Fibroblast of villous mesenchyme (primary cell): ENCODE results near the gene NIPAL3. TPM values are rescaled to one million over a fixed set of nuclear protein-coding genes. Genes with fewer than 3 reads are reported as not detected.

ENCODE experiments used
- DNase-seq: peaks from one replicate; pipeline ENCODE4 v3.0.0-alpha.2; 2010; ENCODE audit warnings: low read depth
- H3K4me3 ChIP-seq: 2 replicates; pipeline ENCODE4 v1.5.1; 2011; ENCODE audit warnings: low read depth, mild to moderate bottlenecking, low read length
- CTCF ChIP-seq: IDR thresholded peaks from 2 replicates; pipeline ENCODE4 v1.5.1; 2012; ENCODE audit warnings: low read depth, mild to moderate bottlenecking, low read length; ENCODE audit not compliant: insufficient read depth
- total RNA-seq: library from RNA; depleted of rRNA; stranded (reverse); fragments of >200 nt; gene quantifications from 2 replicates; pipeline ENCODE4 v1.2.3, GENCODE V29; 2012

NIPAL3 gene
- total RNA-seq, 1 donor, result 81.2 TPM

DNA sequence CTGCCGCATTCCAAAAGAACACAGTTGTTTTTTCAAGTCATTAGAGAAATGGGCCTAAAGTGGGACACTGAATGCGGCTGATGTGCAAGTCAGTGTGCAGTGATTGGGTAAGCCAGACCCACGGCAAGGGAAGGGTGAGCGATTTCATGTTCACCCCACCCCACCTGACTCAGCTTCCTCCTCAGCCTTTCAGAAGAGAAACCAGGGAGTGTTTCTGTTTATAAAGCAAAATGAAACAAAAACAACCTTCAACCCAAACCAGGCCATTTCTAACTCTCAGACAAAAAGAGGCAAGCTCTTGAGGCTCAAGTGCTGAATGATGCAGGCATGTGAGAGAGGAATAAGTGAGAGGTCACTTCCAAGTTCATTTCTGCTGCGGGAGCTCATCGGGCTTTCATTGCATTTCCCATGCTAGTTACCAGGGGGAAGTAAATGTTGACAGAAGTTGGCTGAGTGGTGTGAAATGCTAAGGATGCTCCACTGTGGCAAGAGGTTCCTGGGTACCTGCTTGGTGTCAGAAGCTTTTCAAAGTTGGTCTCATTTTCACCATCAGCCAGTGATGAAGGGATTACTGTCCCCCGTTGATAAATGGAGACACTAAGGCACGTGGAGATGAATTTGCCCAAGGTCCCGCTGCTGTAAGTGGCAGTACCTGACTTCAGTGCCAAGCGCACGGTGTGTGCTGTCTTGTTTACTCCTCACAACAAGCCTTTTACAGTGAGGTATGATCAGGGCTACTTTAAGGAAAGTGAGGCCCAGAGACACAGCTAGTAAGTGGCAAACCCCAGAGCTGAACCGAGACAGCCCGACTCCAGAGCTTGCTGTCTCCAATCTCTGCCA lies 31.1 kb upstream of the NIPAL3 start:
- DNase-seq, result peak; percentile 82
- no peak overlapping the region for H3K4me3 ChIP-seq
- TF ChIP-seq CTCF, result no peak

- peak; percentile 67 for DNase-seq
- TF ChIP-seq CTCF, result peak; percentile 49
- no peak overlapping the region for H3K4me3 ChIP-seq
Measured at GRCh38 chr1:24385160-24385940, 30.3 kb upstream of the NIPAL3 start.

DNA sequence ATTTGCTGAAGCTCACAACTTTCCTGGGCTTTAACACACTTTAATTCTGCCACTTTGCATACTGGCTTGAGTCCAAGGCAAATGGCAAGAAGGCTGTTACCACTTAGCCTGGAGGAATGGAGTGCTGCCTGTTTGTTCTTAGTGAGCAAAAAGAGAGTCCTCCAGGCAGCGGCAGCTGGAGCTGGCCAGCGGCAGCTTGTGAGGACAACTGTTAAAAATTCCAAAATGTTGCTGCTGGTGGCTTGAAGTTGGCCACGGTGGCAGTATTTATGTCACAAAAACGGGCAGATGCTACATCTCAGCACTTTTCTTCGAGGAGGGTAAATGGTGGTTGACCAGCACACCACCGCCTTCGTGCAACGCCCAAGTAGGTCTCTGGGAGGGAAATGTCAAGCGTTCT lies 29.4 kb upstream of the NIPAL3 start:
- no peak overlapping the region for H3K4me3 ChIP-seq
- TF ChIP-seq CTCF, result no peak
- no peak for DNase-seq

GRCh38 chr1:24386931-24387330 lies 28.7 kb upstream of the NIPAL3 start:
- TF ChIP-seq CTCF, result no peak
- DNase-seq, result no peak
- H3K4me3 ChIP-seq, result no peak overlapping the region

- H3K4me3 ChIP-seq, result no peak overlapping the region
- no peak for TF ChIP-seq CTCF
Measured at GRCh38 chr1:24387636-24388175, 27.9 kb upstream of the NIPAL3 start.

GRCh38 chr1:24388331-24388885 lies 27.2 kb upstream of the NIPAL3 start:
- no peak for TF ChIP-seq CTCF
- DNase-seq, result no peak
- H3K4me3 ChIP-seq, result no peak overlapping the region

More at GRCh38 chr1:24387636-24388175, 27.9 kb upstream of the NIPAL3 start:
- no peak for DNase-seq
